Activated CD8-positive, alpha-beta memory T cell treated with anti-CD3 and anti-CD28 coated beads for 48 hours (primary cell): ENCODE results near the gene C1orf52.
A peak's percentile ranks its signal among the peaks of the same experiment; 100 is the strongest.
"Not testable (repeated sequence)": the region's sequence is repeated elsewhere in the genome, so short reads cannot be mapped to it uniquely, and the experiment has no call there.

ENCODE experiments used
- DNase-seq, 3 experiments: peaks; one replicate each; pipeline ENCODE4 v3.0.0-alpha.2; 2020; ENCODE audit warnings: low read depth in 2 of 3, low spot score in 2 of 3

C1orf52 gene

GRCh38 chr1:85278853-85279314 is 19.4 kb upstream of the C1orf52 start:
- no peak for DNase-seq

- DNase-seq = no peak
Observed at GRCh38 chr1:85277802-85278201, 18.3 kb upstream of the C1orf52 start.

GRCh38 chr1:85276978-85277639 is 17.6 kb upstream of the C1orf52 start:
- no peak for DNase-seq

GRCh38 chr1:85276215-85276977 is 16.9 kb upstream of the C1orf52 start, which contains the start of gene BCL10:
Gene BCL10, minus strand, starts transcription at chr1:85276632. Its CDS starts 280 bp downstream, at chr1:85276352.
- peak; percentile 79 to 98 (median 82) for DNase-seq

- DNase-seq = no peak
Observed at GRCh38 chr1:85275701-85276214, 16.3 kb upstream of the C1orf52 start.

GRCh38 chr1:85274969-85275453 is 15.5 kb upstream of the C1orf52 start:
- no peak for DNase-seq

- no peak for DNase-seq
Observed at GRCh38 chr1:85273397-85273796, 13.9 kb upstream of the C1orf52 start.

GRCh38 chr1:85268801-85269585 is 9.5 kb upstream of the C1orf52 start:
- DNase-seq = no peak

GRCh38 chr1:85267313-85267712 is 7.9 kb upstream of the C1orf52 start:
- no peak for DNase-seq

- DNase-seq = no peak
Observed at GRCh38 chr1:85264150-85264549, 4.7 kb upstream of the C1orf52 start.

- no peak for DNase-seq
Observed at GRCh38 chr1:85262985-85263384, 3.5 kb upstream of the C1orf52 start.

- DNase-seq = no peak
Observed at GRCh38 chr1:85259912-85260274, 431 bp upstream of the C1orf52 start.

GRCh38 chr1:85258536-85259117 is 835 bp downstream of the C1orf52 start:
- DNase-seq = no peak

- DNase-seq = not testable (repeated sequence)
Observed at GRCh38 chr1:85249042-85249441, 10.4 kb downstream of the C1orf52 start.

GRCh38 chr1:85245891-85246290 is 13.6 kb downstream of the C1orf52 start:
- DNase-seq = no peak

GRCh38 chr1:85245456-85245855 is 14.0 kb downstream of the C1orf52 start:
- no peak for DNase-seq

- DNase-seq = no peak
Observed at GRCh38 chr1:85244271-85245061, 15.0 kb downstream of the C1orf52 start.

GRCh38 chr1:85243372-85243771 is 16.1 kb downstream of the C1orf52 start:
- DNase-seq = no peak

- no peak for DNase-seq
Observed at GRCh38 chr1:85240643-85241042, 18.8 kb downstream of the C1orf52 start.

GRCh38 chr1:85240174-85240601 is 19.3 kb downstream of the C1orf52 start:
- DNase-seq = no peak
